Mucosa of stomach (tissue), 1 donor: ENCODE data around the gene TCP11L2.
"Not testable (repeated sequence)": the region's sequence is repeated elsewhere in the genome, so short reads cannot be mapped to it uniquely, and the experiment has no call there.

Experiments
- H3K27me3 ChIP-seq: one replicate; pipeline ENCODE4 v1.7.0; 2013; ENCODE audit warnings: mild to moderate bottlenecking, low read length; ENCODE audit not compliant: control insufficient read depth, insufficient read depth
- H3K36me3 ChIP-seq: one replicate; pipeline ENCODE4 v1.7.0; 2013; ENCODE audit warnings: low read length; ENCODE audit not compliant: control insufficient read depth, insufficient read depth
- H3K4me1 ChIP-seq: one replicate; pipeline ENCODE4 v1.7.0; 2013; ENCODE audit warnings: mild to moderate bottlenecking, low read length; ENCODE audit not compliant: control insufficient read depth, insufficient read depth
- H3K4me3 ChIP-seq: one replicate; pipeline ENCODE4 v1.7.0; 2013; ENCODE audit warnings: low read length
- H3K9ac ChIP-seq: one replicate; pipeline ENCODE4 v1.7.0; 2013; ENCODE audit warnings: mild to moderate bottlenecking, low read length, moderate library complexity
- H3K9me3 ChIP-seq: one replicate; pipeline ENCODE4 v1.7.0; 2013; ENCODE audit warnings: mild to moderate bottlenecking, low read length, moderate library complexity; ENCODE audit not compliant: control insufficient read depth
- donor health status: Pancreatic carcinoma.

The TCP11L2 gene

GRCh38 chr12:106360400-106360994 is 58.0 kb downstream of the TCP11L2 start:
- Histone ChIP-seq H3K27me3 (no peaks in the 10 kb centered on the region), H3K4me1 (peaks cover 22% of the 10 kb centered on the region), H3K36me3 (no peaks in the 10 kb centered on the region), H3K9ac (no peak overlapping the region), H3K4me3 (no peak overlapping the region), H3K9me3 (no peaks in the 10 kb centered on the region)

GRCh38 chr12:106362971-106363370 is 60.4 kb downstream of the TCP11L2 start:
- Histone ChIP-seq H3K27me3 (no peaks in the 10 kb centered on the region), H3K36me3 (no peaks in the 10 kb centered on the region), H3K9ac (no peak overlapping the region), H3K4me1 (peaks cover 22% of the 10 kb centered on the region), H3K9me3 (no peaks in the 10 kb centered on the region), H3K4me3 (no peak overlapping the region)

- no peaks in the 10 kb centered on the region for H3K9me3 ChIP-seq
These were observed 61.7 kb downstream of the TCP11L2 start for GRCh38 chr12:106364261-106364660.

GRCh38 chr12:106369624-106370346 is 67.3 kb downstream of the TCP11L2 start:
- Histone ChIP-seq H3K4me3 (no peak overlapping the region), H3K36me3 (no peaks in the 10 kb centered on the region), H3K9ac (no peak overlapping the region), H3K4me1 (no peaks in the 10 kb centered on the region), H3K9me3 (no peaks in the 10 kb centered on the region), H3K27me3 (no peaks in the 10 kb centered on the region)

More at GRCh38 chr12:106364261-106364660, 61.7 kb downstream of the TCP11L2 start:
- H3K9ac ChIP-seq = no peak overlapping the region
- no peaks in the 10 kb centered on the region for H3K27me3 ChIP-seq
- no peaks in the 10 kb centered on the region for H3K36me3 ChIP-seq
- H3K4me1 ChIP-seq = peaks cover 15% of the 10 kb centered on the region
- no peak overlapping the region for H3K4me3 ChIP-seq

- no peak overlapping the region for H3K4me3 ChIP-seq
These were observed 76.3 kb downstream of the TCP11L2 start for GRCh38 chr12:106378788-106379187.

GRCh38 chr12:106380954-106381353 is 78.4 kb downstream of the TCP11L2 start:
- Histone ChIP-seq H3K36me3 (no peaks in the 10 kb centered on the region), H3K27me3 (no peaks in the 10 kb centered on the region), H3K9ac (no peak overlapping the region), H3K9me3 (no peaks in the 10 kb centered on the region), H3K4me3 (no peak overlapping the region), H3K4me1 (no peaks in the 10 kb centered on the region)

More at GRCh38 chr12:106378788-106379187, 76.3 kb downstream of the TCP11L2 start:
- H3K4me1 ChIP-seq = no peaks in the 10 kb centered on the region
- no peak overlapping the region for H3K9ac ChIP-seq
- no peaks in the 10 kb centered on the region for H3K27me3 ChIP-seq
- no peaks in the 10 kb centered on the region for H3K9me3 ChIP-seq
- no peaks in the 10 kb centered on the region for H3K36me3 ChIP-seq

- not testable (repeated sequence) for H3K36me3 ChIP-seq, H3K9ac ChIP-seq, H3K27me3 ChIP-seq, H3K4me1 ChIP-seq, H3K9me3 ChIP-seq, H3K4me3 ChIP-seq
These were observed 79.3 kb downstream of the TCP11L2 start for GRCh38 chr12:106381866-106382265.

- H3K36me3 ChIP-seq = no peaks in the 10 kb centered on the region
- no peaks in the 10 kb centered on the region for H3K9me3 ChIP-seq
- no peak overlapping the region for H3K4me3 ChIP-seq
- H3K4me1 ChIP-seq = no peaks in the 10 kb centered on the region
- no peak overlapping the region for H3K9ac ChIP-seq
- no peaks in the 10 kb centered on the region for H3K27me3 ChIP-seq
These were observed 84.4 kb downstream of the TCP11L2 start for GRCh38 chr12:106386813-106387535.

- H3K4me1 ChIP-seq = no peaks in the 10 kb centered on the region
- H3K27me3 ChIP-seq = no peaks in the 10 kb centered on the region
- H3K36me3 ChIP-seq = no peaks in the 10 kb centered on the region
- H3K9ac ChIP-seq = no peak overlapping the region
- H3K4me3 ChIP-seq = no peak overlapping the region
- H3K9me3 ChIP-seq = no peaks in the 10 kb centered on the region
These were observed 85.4 kb downstream of the TCP11L2 start for GRCh38 chr12:106387848-106388377.

GRCh38 chr12:106389151-106389550 is 86.6 kb downstream of the TCP11L2 start:
- Histone ChIP-seq H3K9me3 (no peaks in the 10 kb centered on the region), H3K27me3 (no peaks in the 10 kb centered on the region), H3K36me3 (no peaks in the 10 kb centered on the region), H3K4me3 (no peak overlapping the region), H3K9ac (no peak overlapping the region), H3K4me1 (no peaks in the 10 kb centered on the region)

GRCh38 chr12:106392759-106393158 is 90.2 kb downstream of the TCP11L2 start:
- Histone ChIP-seq H3K4me1 (no peaks in the 10 kb centered on the region), H3K4me3 (no peak overlapping the region), H3K9ac (no peak overlapping the region), H3K9me3 (no peaks in the 10 kb centered on the region), H3K36me3 (no peaks in the 10 kb centered on the region), H3K27me3 (no peaks in the 10 kb centered on the region)
